Liver (tissue), 9 donors: ENCODE results near the gene EFCC1. TPM values are rescaled to one million over a fixed set of nuclear protein-coding genes. Genes with fewer than 3 reads are reported as not detected.

ENCODE experiments used
- DNase-seq: peaks from one replicate; pipeline ENCODE4 v3.0.0-alpha.2; 2017; ENCODE audit warnings: low spot score
- H3K27ac ChIP-seq, 2 donors: one replicate each; pipeline ENCODE4 v1.7.0; 2013; ENCODE audit warnings: inconsistent platforms in 2 of 2, low read length in 2 of 2, control low read depth in 1 of 2, low read depth in 1 of 2, mild to moderate bottlenecking in 1 of 2
- H3K27me3 ChIP-seq, 4 donors: one replicate each; pipeline versions ENCODE4 v1.6.1 to v1.7.0; 2013; ENCODE audit warnings: low read length in 3 of 4, inconsistent platforms in 1 of 4, mild to moderate bottlenecking in 1 of 4, moderate library complexity in 1 of 4; ENCODE audit not compliant: control insufficient read depth in 4 of 4, insufficient read depth in 4 of 4
- H3K36me3 ChIP-seq, 4 donors: one replicate each; pipeline versions ENCODE4 v1.6.1 to v1.7.0; 2013; ENCODE audit warnings: low read length in 3 of 4, mild to moderate bottlenecking in 3 of 4, low read depth in 1 of 4, moderate library complexity in 1 of 4; ENCODE audit not compliant: control insufficient read depth in 4 of 4, insufficient read depth in 3 of 4
- H3K4me1 ChIP-seq, 4 donors: one replicate each; pipeline versions ENCODE4 v1.6.1 to v1.7.0; 2013; ENCODE audit warnings: low read length in 3 of 4, mild to moderate bottlenecking in 3 of 4, moderate library complexity in 1 of 4; ENCODE audit not compliant: control insufficient read depth in 4 of 4, insufficient read depth in 4 of 4
- H3K4me3 ChIP-seq, 3 donors: one replicate each; pipeline versions ENCODE4 v1.6.1 to v1.7.0; 2013; ENCODE audit warnings: low read length in 3 of 3, control low read depth in 1 of 3, low read depth in 1 of 3, mild to moderate bottlenecking in 1 of 3
- H3K9ac ChIP-seq, 2 donors: one replicate each; pipeline ENCODE4 v1.7.0; 2013; ENCODE audit warnings: low read length in 2 of 2, mild to moderate bottlenecking in 2 of 2, moderate library complexity in 2 of 2, control low read depth in 1 of 2, low read depth in 1 of 2
- H3K9me3 ChIP-seq, 4 donors: one replicate each; pipeline versions ENCODE4 v1.6.1 to v1.7.0; 2013; ENCODE audit warnings: low read length in 3 of 4; ENCODE audit not compliant: control insufficient read depth in 4 of 4
- ATF3 ChIP-seq: IDR thresholded peaks from 2 replicates; pipeline ENCODE4 v1.6.1; 2016; ENCODE audit warnings: antibody characterized with exemption
- CTCF ChIP-seq: fragments of 150-350 bp; IDR thresholded peaks from 2 replicates; pipeline ENCODE4 v1.5.1; 2017; ENCODE audit warnings: improper control_type of control experiment, low read depth, low read length; ENCODE audit not compliant: missing input control
- EGR1 ChIP-seq, 2 donors: IDR thresholded peaks; 2 replicates each; pipeline ENCODE4 v1.6.1; 2016 to 2018; ENCODE audit warnings: antibody characterized with exemption in 2 of 2, low read depth in 2 of 2
- FOXA1 ChIP-seq: IDR thresholded peaks from 2 replicates; pipeline ENCODE4 v1.6.1; 2016; ENCODE audit warnings: antibody characterized with exemption
- FOXA2 ChIP-seq: IDR thresholded peaks from 2 replicates; pipeline ENCODE4 v1.6.1; 2016; ENCODE audit warnings: antibody characterized with exemption
- GABPA ChIP-seq, 2 donors: IDR thresholded peaks in 1 of 2; conservative IDR thresholded peaks in 1 of 2; 2 replicates each; pipeline ENCODE4 v1.6.1; 2016; ENCODE audit warnings: antibody characterized with exemption in 2 of 2, mild to moderate bottlenecking in 1 of 2, moderate library complexity in 1 of 2
- HNF4G ChIP-seq: IDR thresholded peaks from 2 replicates; pipeline ENCODE4 v1.6.1; 2016; ENCODE audit warnings: antibody characterized with exemption
- JUND ChIP-seq, 2 donors: IDR thresholded peaks; 2 replicates each; pipeline ENCODE4 v1.6.1; 2016; ENCODE audit warnings: antibody characterized with exemption in 2 of 2
- MAX ChIP-seq: IDR thresholded peaks from 2 replicates; pipeline ENCODE4 v1.6.1; 2016; ENCODE audit warnings: antibody characterized with exemption
- NR2F2 ChIP-seq: IDR thresholded peaks from 2 replicates; pipeline ENCODE4 v1.6.1; 2016; ENCODE audit warnings: antibody characterized with exemption
- RAD21 ChIP-seq, 2 donors: IDR thresholded peaks; 2 replicates each; pipeline ENCODE4 v1.6.1; 2016; ENCODE audit warnings: antibody characterized with exemption in 2 of 2, mild to moderate bottlenecking in 2 of 2
- REST ChIP-seq: IDR thresholded peaks from 2 replicates; pipeline ENCODE4 v1.6.1; 2016; ENCODE audit warnings: antibody characterized with exemption, mild to moderate bottlenecking
- SP1 ChIP-seq: IDR thresholded peaks from 2 replicates; pipeline ENCODE4 v1.6.1; 2018; ENCODE audit warnings: antibody characterized with exemption, mild to moderate bottlenecking
- TAF1 ChIP-seq: conservative IDR thresholded peaks from 2 replicates; pipeline ENCODE4 v1.6.1; 2016; ENCODE audit warnings: antibody characterized with exemption, mild to moderate bottlenecking
- YY1 ChIP-seq: IDR thresholded peaks from 2 replicates; pipeline ENCODE4 v1.6.1; 2016; ENCODE audit warnings: antibody characterized with exemption, mild to moderate bottlenecking
- WGBS: extraction: QIAGEN DNeasy Blood & Tissue Kit; methylation state at CpG from one replicate; pipeline ENCODE4 v1.1.7; 2013; 5-methylcytosine and 5-hydroxymethylcytosine counted together
- polyA plus RNA-seq, 2 donors: library from polyadenylated mRNA; stranded (reverse) in 1 of 2; unstranded in 1 of 2; fragments of 200-250 nt in 1 of 2; fragments of >200 nt in 1 of 2; fragmentation: Nextera tagmentation in 1 of 2; extraction: Ambion mirVana in 1 of 2; gene quantifications; one replicate each; pipeline versions ENCODE4 v1.2.1 to v1.2.3, GENCODE V29; 2013 to 2015
- total RNA-seq, 2 donors: library from RNA; depleted of rRNA; stranded (reverse); fragments of >200 nt; gene quantifications; one replicate each; pipeline ENCODE4 v1.2.3, GENCODE V29; 2014
- donor health status: healthy.
- donor health status: healthy.
- donor health status: healthy.
- donor health status: healthy.
- donor health status: healthy.

Gene EFCC1
- total and polyA plus RNA-seq, 4 donors, result 0.08 to 1.0 (median 0.24) TPM

- DNase-seq, result no peak
- Histone ChIP-seq H3K36me3 (no peaks in the 10 kb centered on the region), H3K27ac (no peak overlapping the region), H3K4me3 (no peak overlapping the region), H3K9ac (no peak overlapping the region), H3K27me3 (no peaks in the 10 kb centered on the region), H3K9me3 (no peaks in the 10 kb centered on the region), H3K4me1 (peaks cover 0 to 2% (median under 1%) of the 10 kb centered on the region in 4 donors)
- TF ChIP-seq MAX (no peak), RAD21 (IDR thresholded peaks at IDR 0.05) (no peak), JUND (IDR thresholded peaks at IDR 0.05) (no peak), NR2F2 (no peak), EGR1 (IDR thresholded peaks at IDR 0.05; ENCODE audit: low read depth in 2 of 2) (no peak), GABPA (IDR thresholded peaks at IDR 0.05 in 1 of 2, conservative IDR thresholded peaks at IDR 0.05 in 1 of 2) (no peak), SP1 (no peak), REST (no peak), FOXA2 (no peak), HNF4G (no peak), ATF3 (no peak), FOXA1 (no peak), CTCF (no peak)
- 73% methylated on average over 9 of the region's 9 CpGs for WGBS
These were observed 9.3 kb downstream of the EFCC1 start for GRCh38 chr3:129010310-129010956.

- no peak overlapping the region for H3K27ac ChIP-seq
- no peaks in the 10 kb centered on the region for H3K36me3 ChIP-seq
- TF ChIP-seq TAF1 (no peak), FOXA2 (no peak), YY1 (no peak), SP1 (no peak), ATF3 (no peak), HNF4G (no peak)
- H3K4me1 ChIP-seq, result peaks cover 0 to 4% (median 0%) of the 10 kb centered on the region in 4 donors
- no peak for DNase-seq
- no peaks in the 10 kb centered on the region for H3K9me3 ChIP-seq
- 97% methylated on average over 3 of the region's 3 CpGs for WGBS
- H3K9ac ChIP-seq, result no peak overlapping the region
- H3K4me3 ChIP-seq, result no peak overlapping the region
- no peaks in the 10 kb centered on the region for H3K27me3 ChIP-seq
These were observed 12.4 kb downstream of the EFCC1 start for GRCh38 chr3:129013491-129013891.
